ENCODE measurements around the gene MAK.

The MAK gene

DNA sequence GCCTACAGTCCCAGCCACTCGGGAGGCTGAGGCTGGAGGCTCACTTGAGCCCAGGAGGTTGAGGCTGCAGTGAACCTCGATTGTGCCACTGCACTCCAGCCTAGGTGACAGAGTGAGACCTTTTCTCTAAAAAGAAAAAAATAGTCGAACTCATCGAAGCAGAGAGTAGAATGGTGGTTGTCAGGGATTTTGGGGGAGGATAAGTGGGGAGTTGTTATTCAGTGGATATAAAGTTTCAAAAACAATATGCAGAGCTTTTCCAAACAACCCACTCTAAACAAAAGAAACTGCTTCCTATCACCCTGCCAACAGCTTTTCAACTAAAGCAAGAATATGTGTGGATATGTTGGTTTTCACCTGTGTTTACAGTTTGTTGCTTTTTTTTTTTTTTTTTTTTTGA, 11.6 kb upstream of the MAK start:
- H3K4me3 ChIP-seq (ENCODE audit: low read depth, low read length) = no peak overlapping the region

GRCh38 chr6:10847684-10848083, 9.3 kb upstream of the MAK start:
- H3K4me3 ChIP-seq (ENCODE audit: low read depth, low read length) = no peak overlapping the region
- no peak for TF ChIP-seq CTCF (IDR thresholded peaks at IDR 0.05; ENCODE audit: borderline replicate concordance, insufficient read depth, low read depth, low read length)

More for the DNA sequence above, 11.6 kb upstream of the MAK start:
- no peak for TF ChIP-seq CTCF (IDR thresholded peaks at IDR 0.05; ENCODE audit: borderline replicate concordance, insufficient read depth, low read depth, low read length)

GRCh38 chr6:10843554-10843953, 5.2 kb upstream of the MAK start:
- no peak for TF ChIP-seq CTCF (IDR thresholded peaks at IDR 0.05; ENCODE audit: borderline replicate concordance, insufficient read depth, low read depth, low read length)
- no peak overlapping the region for H3K4me3 ChIP-seq (ENCODE audit: low read depth, low read length)

DNA sequence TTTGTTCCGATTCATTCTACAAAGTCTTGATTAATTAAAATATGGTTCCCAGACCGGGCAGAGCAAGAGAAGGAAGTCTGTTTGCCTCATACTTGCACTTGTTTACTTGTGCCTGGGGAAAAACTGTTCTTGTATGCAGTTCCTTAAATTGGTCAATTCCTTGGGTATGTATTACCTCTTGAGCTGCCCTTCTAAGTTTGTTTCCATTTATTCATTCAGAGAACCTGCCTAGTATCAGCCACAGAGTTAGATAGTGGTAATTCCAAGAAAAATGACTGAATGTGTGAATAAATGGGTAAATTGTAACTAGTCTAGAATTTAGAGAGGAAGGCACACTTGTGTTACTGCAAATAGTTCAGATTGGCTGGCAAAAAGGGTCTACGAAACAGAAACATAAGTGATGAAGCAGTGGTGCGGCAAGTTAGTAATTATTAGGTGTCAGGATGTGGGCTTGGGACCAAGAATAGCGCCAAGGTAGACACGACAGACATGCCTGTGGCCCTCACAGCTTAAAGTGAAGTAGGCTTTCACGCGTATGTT, 525 bp upstream of the MAK start:
- TF ChIP-seq CTCF (IDR thresholded peaks at IDR 0.05; ENCODE audit: borderline replicate concordance, insufficient read depth, low read depth, low read length) = no peak

GRCh38 chr6:10837622-10837994, 731 bp downstream of the MAK start:
- peak overlapping the region; percentile 53 for H3K4me3 ChIP-seq (ENCODE audit: low read depth, low read length)
- TF ChIP-seq CTCF (IDR thresholded peaks at IDR 0.05; ENCODE audit: borderline replicate concordance, insufficient read depth, low read depth, low read length) = no peak

More for the DNA sequence above, 525 bp upstream of the MAK start:
- H3K4me3 ChIP-seq (ENCODE audit: low read depth, low read length) = no peak overlapping the region

GRCh38 chr6:10837009-10837621, 1.2 kb downstream of the MAK start:
- H3K4me3 ChIP-seq (ENCODE audit: low read depth, low read length) = no peak overlapping the region
- TF ChIP-seq CTCF (IDR thresholded peaks at IDR 0.05; ENCODE audit: borderline replicate concordance, insufficient read depth, low read depth, low read length) = no peak

- no peak overlapping the region for H3K4me3 ChIP-seq (ENCODE audit: low read depth, low read length)
- TF ChIP-seq CTCF (IDR thresholded peaks at IDR 0.05; ENCODE audit: borderline replicate concordance, insufficient read depth, low read depth, low read length) = no peak
Measured at GRCh38 chr6:10834823-10835222, 3.5 kb downstream of the MAK start.
